Measurements from ENCODE around the gene WLS. TPM values are rescaled to one million over a fixed set of nuclear protein-coding genes. Genes with fewer than 3 reads are reported as not detected.

The WLS gene
- total RNA-seq, 1 experiment from 2014 or later, result 32.3 TPM

DNA sequence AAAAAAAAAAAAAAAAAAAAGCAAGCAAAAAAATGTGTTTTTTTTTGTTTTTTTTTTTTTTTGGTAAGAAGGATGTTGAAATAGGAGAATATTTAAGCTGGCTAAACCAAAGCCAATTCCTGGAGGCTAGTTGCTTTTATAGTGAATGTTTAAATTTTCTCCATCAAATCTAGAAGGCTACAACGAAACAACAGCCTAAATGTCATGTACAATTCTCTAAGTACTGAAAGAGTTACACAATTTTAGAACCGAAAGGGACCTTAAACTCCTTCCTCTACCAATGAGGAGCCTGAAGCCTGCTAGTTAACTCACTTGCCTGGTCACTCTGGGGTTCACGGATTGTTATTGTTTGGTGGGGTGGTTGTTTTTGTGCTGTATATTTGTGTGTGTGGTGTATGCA lies 3.5 kb downstream of the WLS start:
- no peak for DNase-seq (ENCODE audit: low spot score)

DNA sequence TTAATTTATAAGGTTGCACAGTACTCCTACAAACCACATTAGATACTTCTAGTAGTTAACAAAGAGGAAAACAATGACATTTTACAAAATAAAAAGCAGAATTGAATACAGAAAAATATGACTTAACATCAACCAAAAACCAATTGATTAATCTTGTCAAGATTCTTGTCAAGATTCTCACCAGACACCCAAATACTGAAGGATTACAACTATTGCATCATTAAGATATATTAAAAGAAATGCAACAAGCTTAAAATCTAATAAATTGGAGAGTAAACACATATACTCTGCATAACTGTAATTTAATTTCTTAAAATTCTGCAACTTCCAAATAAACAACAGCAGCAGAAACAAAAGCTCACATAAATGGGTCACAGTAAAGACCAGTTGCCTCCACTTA lies 4.7 kb downstream of the WLS start:
- no peak for DNase-seq (ENCODE audit: low spot score)

DNA sequence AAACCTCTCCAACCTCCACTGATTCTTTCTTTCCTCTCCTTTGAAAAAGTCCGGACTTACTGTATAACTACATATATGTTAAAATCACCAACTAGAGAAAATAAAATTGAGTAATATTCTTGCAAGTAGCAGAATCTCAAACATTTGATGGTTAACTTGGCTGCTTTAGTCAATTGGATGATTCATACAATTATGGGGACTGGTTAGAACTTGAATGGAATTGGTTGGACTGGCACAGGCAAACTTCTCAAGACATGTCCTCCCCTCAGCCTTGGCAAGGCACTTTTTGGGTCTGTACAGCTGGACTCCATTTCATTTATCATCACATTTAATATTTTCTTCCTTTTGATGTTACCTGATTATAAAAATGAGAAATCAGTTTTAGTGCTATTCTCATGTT lies 6.5 kb downstream of the WLS start:
- DNase-seq (ENCODE audit: low spot score), result no peak

DNA sequence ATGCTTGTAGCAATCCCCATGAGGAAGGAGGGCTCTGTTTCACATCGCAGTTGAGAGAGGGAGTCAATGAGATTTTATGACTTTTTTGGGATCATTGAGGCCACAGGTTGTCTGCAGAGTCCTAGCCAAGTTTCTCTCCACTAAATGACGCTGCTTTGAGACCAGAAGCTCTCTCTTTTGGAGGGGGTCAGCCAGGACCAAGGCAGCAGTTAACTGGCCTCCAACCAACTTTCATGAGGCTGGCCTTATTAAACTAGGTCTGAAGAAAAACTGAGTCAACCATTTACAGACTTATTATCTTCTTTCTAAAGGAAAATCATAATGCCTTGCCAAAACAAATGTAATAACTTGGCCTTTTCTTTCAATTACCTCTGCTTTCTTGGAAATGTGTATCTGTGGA lies 8.6 kb downstream of the WLS start:
- no peak for DNase-seq (ENCODE audit: low spot score)

DNA sequence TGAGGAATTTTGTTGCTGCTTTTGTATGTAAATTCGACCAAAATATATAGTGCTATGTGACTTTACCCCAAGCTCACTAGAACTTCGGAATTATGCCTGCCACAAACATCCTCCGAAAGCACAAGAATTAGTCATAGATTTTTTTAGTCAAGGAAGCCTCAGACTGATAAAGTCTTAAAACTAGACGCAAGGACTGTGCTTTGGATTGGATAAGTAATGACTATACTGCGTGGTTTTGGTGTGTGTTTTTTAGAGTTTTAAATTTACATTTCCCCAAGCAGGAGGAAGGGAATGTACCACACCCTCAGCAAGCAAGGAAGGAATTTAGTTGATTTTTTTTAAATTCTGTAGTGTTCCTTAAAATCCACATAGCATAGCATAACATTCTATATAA lies 10.3 kb downstream of the WLS start:
- DNase-seq (ENCODE audit: low spot score), result peak; percentile 14

DNA sequence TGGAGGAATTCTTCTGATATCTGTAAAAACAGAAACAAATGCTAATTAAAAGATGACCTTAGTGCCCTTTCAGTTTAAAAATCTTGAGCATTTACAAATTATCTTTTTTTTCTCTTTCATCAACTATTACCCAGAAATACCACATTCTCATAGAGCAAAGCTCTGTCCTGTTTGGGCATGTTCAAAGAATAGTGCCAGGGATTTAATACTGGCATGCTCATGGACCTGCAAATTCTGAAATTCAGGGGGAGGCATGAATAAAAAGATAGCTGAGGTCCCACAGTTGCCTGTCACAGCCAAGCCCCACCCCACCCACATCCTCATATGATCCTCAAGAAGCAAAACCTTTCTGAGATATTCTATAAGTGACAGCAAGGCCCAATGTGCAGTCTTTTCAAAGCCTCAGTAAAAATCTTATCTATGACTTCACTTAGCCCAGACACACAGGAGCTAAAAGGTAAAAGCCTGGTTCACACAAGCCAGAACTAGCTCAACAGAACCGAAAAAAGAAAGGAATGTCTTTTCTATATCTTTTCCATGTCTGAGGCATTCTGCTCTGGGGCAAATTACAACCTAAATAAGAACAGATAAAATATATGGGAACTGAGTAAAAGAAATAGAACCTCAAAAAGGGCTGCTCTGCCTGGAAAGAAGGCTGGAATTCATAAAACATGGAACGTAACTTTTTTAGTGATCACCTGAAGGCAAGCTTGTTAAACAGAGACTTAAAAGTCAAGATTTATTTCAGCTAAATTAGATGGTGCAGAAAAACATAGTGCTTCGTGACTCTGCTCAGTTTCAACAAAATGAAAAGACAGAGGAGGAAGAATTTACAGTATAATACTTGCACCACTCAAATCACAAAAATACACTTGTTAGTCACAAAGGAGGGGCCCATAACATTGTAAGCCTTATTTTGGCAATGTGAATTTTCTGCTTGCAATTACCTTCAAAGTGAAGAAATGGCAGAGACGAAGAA lies 11.0 kb downstream of the WLS start:
- no peak for DNase-seq (ENCODE audit: low spot score)

DNA sequence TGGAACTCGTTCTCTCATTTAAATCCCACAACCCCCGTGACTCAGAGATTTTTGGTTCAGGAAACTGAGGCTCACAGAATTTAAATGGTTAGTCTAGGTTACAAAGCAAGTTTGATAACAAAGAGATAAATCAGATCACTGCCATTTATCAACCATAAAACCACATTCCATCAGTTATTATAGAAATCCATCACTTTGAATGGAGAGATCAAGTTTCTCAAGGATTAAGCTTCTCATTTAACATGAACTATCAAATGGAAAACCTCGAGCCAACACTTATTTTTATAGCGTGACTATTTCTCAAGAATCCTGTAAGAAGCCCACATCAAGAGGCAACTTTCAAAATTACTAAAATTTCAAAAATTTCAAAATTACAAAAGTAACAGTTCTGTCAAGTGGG lies 11.9 kb downstream of the WLS start:
- DNase-seq (ENCODE audit: low spot score), result no peak

DNA sequence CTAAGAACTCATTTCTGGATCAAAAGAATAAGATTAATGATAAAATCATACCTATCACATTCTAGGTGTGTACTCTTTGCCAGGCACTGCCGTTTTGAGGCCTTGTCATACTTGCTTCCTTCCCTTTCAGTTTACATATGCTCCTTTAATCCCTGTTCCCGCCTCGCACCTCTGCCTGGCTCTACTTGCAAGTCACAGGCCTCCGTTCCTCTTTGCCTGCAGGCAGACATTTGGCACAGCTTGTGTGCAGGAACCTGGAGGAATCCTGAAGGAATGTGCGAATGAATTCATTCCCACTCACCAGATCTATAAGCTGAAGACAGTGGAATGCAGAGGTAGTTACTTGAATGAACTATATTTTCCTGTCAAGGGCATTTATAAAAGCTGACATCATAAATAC lies 13.8 kb downstream of the WLS start:
- no peak for DNase-seq (ENCODE audit: low spot score)

DNA sequence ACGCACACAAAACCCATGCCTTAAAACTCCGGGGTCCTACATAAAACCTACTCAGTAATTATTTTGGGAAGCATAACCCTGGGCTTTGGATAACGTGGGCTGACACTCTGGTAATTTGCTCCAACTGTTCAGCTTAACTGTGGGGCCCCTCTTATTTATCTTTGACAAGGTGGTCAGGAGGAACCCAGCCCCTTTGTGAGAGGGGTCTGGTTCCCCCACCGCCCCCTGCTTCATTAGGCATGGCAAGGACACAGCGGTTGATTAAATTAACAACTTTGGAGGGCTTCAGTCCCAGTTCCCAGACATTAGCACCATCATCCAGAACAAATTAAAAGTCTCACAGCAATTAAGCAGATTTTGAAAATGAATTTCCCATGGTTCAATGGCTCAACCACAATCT lies 14.7 kb downstream of the WLS start:
- DNase-seq (ENCODE audit: low spot score), result no peak

DNA sequence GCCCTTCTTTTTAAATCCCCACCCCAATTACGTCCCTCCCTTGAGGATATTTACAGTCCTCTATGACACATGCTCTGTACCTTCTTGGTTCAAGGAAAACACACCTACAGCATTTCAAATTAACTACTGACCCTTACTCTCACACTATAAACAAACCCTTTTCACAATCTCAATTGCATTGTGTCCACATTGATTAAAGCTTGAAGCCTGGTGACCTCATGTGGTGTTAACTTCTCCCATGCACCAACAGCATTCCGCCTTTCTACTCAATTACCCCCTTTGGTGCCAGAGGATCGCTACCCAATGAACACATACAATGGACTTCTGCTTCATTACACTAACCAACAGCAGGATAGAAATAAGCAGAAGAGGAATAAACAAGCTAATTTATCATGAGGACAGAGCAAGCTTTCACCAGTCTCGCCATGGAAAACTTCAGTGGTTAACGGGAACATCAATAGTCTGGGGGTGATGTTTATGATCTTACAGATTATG lies 15.2 kb downstream of the WLS start:
- no peak for DNase-seq (ENCODE audit: low spot score)

DNA sequence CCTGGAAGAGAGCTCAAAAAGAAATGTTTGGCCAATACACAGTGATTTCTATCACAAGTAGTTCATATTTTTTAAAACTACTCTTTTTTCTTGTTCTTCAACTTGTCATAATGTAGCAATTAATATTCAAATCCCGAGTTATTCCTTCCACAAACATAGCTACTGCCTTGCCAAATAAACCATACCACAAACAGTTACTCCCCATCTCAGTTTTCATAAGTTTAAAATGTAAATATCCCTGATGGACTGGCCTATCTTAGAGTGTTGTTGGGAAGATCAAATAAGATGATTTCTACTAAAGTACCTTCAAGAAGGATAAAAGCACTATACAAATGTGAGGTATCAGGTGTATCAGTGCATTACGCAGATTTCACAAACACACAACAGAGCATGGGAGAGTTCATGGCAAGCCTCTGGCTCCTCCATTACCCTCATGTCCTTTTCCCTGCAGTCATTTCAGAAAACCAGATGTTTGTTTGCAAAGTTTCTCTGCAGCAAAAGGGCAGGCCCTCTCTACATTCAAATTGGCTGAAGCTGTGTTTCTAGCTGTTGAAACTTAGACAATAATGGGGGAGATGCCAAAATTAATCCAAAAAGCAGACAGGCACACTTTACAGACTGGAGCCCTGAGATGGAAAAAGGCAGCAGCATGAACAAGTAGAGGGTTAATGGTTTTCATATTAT lies 16.1 kb downstream of the WLS start:
- no peak for DNase-seq (ENCODE audit: low spot score)

DNA sequence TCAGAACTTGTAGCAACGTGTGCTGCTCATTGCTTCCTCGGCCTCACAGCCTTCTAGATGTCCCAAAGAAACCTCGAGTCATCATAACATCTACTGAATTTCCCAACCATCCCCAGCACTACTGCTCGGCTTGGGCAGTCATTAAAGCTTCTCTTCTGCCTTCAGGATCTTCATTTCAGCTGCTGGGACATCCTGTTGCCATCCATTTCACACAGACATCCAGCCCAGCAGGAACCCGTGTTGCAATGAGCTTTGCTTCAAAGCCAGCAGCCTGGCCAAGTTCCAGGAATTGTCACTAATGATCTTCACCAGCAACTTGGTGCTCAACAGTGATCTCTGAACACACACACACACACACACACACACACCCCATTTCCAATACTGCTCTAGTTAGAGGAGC lies 18.5 kb downstream of the WLS start:
- peak; percentile 32 for DNase-seq (ENCODE audit: low spot score)

DNA sequence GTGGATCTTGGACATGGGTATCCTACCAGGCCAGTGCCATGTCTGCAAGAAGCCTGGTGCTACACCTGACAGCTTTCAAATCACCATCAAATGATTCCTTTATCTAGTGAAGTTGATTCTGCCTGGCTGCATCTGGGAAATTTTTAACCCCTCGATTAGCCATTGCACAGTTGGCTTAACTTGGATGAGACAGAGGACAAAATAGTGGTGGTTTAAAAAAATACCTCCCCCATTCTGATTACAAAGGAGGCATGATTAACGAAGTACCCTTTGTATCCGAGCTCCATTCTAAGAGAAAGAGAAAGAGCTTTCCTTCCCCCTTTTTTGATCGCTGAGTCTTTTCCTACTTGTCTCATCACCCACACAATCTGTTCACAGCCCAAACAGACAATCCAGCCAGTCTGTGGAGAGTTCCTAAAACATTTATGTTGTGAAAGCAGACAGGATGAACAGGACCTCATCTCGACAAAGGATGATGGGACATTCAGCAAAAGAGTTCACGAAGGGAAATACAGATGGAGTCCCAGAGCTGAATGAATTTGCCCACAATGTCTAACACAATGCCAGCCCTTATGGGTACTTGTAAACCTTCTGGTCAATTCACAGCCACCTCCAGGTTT lies 20.5 kb downstream of the WLS start:
- DNase-seq (ENCODE audit: low spot score), result no peak

DNA sequence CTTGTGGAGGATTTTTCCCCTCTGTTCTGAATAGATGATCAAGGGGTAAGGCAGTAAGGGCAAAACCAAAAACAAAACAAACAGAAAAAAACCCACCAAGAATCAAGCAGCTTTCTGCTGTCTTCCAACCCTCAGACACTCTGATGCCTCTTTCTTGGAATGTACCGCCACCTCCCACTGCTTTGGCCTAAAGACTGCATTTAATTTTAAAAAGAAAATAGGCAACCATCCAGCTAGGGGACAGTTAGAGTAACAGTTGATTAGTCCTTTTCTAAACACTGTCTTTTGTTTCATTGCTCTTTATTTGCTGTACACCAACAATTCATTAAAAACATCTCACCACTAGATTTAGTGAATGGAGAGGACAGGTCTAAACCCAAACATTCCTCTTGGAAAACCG lies 21.5 kb downstream of the WLS start:
- DNase-seq (ENCODE audit: low spot score), result no peak

DNA sequence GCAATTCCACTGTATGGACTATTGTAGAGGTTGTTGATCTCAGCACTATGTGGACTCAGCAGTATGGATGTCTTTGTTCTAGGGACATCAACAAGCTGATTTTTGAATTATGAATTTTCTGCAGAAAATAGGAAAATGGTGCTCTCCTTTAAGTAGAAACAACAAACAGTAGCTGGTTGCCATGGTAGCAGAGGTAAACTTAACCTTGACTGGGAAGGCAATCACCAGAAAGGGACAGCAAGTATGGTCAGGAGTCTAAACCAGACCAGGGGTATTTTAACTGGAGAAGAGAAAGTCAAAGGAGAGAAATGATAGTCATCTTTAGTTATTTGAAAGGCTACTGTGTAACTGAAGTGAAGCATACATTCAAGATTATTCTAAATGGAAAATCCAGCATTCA lies 22.3 kb downstream of the WLS start:
- DNase-seq (ENCODE audit: low spot score), result no peak

DNA sequence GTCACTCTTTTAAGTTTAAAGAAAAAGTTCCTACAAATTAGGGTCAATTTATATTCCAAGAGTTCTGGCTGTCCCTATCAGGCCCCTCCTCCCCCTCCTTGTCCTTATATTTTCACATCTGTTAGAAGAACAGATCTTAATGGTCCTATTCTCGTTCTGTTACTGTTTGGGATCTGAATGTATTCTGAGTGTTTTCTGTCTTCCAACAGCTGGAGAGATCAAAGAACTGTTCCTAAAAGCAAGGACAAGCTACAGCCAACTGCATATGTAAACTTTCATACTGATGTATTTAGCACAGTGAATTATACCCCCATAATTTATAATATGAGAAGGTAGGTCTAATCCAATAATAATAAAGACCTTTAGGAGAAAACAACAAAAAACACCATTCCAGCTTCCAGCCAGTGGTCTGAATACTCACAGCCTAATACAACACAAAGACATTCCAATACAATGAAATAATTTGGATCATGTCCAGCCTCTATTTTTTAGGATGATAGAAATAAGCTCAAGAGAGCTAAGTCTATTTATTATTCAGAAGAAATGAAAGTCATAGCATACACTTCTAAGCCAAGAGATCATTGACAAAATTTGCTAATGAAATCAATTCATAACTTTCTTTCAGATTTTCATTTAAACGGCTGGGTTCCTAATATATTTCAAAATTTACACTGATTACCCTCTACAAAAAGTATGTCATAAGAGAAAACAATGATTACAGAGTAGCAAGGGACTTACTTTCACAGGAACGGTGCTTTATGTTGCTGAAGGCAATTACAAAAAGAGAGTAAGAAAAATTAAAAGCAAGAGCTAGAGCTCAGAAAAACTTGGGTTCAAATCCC lies 25.3 kb downstream of the WLS start:
- peak; percentile 36 for DNase-seq (ENCODE audit: low spot score)

DNA sequence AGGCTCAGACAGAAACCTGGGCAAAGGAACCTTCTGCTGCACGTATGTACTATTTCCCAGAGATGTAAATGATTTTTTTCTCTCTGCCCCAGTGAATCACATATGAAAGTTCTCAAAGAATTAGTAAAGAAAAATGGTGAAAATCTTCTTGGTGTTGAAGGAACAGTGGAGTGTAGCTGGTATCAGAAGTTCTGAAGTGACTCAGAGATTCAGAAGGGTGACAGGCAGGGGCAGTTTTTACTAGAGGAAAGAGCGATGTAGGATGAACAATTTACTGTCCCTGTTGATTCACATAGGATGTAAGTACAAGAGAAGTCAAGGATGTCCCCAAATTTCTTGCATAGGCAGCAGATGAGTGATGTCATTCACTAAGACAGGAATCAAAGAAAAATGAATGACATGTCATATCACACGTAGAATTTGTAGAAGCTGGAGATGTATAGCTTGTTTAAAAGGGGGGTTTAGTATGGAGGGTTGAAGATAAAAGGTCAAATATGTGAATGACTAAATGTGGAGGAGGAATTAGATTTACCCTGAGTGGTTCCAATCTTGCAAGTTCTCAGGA lies 26.4 kb downstream of the WLS start:
- DNase-seq (ENCODE audit: low spot score), result no peak

DNA sequence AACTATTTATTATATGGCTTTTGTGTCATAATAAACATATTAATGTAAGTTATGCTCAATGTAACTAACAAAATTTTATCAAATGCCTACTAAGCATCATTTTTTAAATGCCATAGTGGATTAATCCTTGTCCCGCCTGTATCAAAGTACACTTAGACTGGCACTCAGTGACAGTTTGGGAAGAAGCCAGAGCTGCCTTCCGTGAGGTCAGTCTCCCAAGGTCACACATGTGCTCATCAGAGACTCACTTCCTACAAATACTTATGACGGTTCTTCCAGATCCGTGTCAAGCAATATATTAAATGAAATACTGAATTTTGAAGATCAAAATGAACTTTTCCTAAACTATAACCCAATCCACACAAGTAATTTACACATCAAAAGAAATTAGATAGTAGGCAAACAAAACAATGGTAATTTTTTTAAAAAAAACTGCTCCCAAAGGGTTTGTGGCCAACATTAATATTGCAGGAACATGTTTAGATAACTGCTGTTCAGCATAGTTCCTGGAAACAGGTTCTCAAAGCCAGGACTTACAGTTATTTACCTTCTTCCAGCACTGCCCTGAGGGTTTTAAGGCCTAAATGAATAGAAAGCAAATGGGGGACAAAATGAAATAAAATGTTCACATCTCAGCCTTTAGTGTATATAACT lies 27.2 kb downstream of the WLS start:
- no peak for DNase-seq (ENCODE audit: low spot score)

DNA sequence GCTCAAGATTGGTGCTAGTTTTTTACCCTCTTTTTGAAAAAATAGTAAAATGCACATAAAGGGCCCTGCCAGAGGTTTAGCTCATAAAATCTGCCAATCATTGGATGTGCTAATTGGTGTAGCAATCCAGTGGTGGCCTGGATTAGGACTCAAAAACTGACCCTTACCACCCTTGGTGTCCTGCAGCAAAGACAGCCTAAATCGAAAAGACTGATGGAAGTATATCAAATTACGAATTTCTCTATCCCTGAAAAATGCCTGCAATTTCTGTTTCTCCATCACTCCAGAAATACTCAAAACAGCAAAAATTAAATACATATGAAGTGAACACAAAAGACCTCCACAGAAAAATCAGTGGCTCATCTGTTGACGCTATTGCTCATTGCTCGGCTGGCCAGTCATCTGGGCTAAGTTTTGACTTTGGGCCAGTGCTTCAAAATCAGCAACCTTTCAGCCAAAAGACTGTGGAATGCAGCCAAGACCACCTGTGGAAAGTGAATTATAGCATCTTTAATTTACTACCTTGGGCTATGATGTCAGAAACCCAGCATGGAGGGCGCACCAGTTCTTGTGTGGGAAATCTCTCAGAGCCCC lies 30.0 kb downstream of the WLS start:
- no peak for DNase-seq (ENCODE audit: low spot score)

DNA sequence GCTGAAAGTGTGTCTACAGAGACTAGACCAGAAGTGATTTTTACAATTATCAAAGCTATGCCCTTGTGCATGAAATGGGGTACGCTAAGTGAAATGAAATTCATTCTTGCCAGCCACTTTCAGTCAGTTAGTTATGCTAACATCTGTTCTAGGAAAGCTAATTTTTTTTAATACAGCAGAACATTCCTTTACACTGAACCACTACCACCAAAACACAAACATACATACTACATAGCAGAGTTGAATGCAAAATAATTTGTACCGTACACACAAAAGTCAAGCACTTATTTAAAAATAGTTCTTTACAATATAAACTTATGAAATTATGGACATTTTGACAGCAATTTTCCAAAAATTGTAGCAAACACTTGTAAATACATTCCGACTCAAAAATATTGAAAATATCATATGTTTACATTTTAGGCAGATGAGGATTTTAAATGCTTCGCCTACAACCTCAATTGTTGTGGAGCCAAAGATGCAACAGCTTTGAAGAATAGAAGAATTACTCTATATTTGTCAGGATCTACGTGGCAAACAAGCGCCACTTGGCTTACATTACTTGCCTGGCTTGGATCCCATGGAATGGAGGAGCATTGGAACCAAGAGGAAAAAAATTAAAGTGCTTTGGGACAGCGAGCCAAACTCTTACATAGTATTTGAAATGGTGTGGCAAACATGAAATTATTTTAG lies 30.6 kb downstream of the WLS start:
- DNase-seq (ENCODE audit: low spot score), result no peak

All from A172 (cell line).